22Rv1 (cell line): ENCODE measurements around the gene CASTOR1.

Experiments used
- CTCF ChIP-seq: fragments of 450-650 bp; IDR thresholded peaks from 2 replicates; pipeline ENCODE4 v1.5.1; 2017; ENCODE audit warnings: mild to moderate bottlenecking
- ZFX ChIP-seq: fragments of 450-650 bp; IDR thresholded peaks from 2 replicates; pipeline ENCODE4 v1.6.1; 2017; ENCODE audit warnings: antibody characterized with exemption, borderline replicate concordance

DNA sequence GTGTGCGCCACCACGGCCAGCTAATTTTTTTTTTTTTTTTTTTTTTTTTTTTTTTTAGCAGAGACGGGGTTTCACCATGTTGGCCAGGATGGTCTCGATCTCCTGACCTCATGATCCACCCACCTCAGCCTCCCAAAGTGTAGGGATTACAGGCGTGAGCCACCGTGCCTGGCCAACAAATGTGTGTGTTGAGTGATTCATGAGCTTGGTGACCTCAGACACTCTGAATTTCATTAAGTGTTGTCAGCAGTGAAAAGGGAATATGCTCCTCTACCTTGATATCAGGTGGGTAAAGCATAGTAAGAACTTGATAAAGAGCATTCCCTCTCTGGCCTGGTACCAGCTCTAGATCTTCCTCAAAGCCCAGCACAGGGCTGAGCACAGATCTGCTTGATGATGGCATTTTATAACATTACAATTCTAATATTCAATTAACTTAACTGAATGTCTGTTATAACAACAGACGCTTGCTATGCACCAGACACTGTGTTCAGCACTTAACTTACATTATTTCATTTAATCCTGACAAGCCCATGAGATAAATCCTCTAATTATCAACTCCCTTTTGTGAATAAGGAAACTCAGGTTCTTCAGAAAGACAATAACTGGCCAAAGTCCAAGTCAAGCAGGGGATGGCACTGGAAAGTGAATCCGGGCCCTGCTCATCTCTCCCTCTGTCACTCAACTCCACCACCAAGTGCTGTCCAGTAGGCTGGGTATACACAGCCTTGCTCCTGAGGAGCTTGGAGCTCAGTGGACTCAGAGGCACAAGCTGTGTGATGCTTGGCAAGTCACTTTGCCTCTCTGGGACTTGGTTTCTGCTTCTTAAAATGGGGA, 24.4 kb upstream of the CASTOR1 start:
- TF ChIP-seq CTCF = no peak
- TF ChIP-seq ZFX = no peak
